GM18508 (cell line): ENCODE measurements around the gene UBA3.

ENCODE experiments used
- ATAC-seq: cut with Tn5 transposase; IDR thresholded peaks from one replicate; pipeline ENCODE4 v1.9.1; 2021; ENCODE audit warnings: moderate number of reproducible peaks; ENCODE audit not compliant: insufficient read depth, unreplicated experiment

UBA3 gene

DNA sequence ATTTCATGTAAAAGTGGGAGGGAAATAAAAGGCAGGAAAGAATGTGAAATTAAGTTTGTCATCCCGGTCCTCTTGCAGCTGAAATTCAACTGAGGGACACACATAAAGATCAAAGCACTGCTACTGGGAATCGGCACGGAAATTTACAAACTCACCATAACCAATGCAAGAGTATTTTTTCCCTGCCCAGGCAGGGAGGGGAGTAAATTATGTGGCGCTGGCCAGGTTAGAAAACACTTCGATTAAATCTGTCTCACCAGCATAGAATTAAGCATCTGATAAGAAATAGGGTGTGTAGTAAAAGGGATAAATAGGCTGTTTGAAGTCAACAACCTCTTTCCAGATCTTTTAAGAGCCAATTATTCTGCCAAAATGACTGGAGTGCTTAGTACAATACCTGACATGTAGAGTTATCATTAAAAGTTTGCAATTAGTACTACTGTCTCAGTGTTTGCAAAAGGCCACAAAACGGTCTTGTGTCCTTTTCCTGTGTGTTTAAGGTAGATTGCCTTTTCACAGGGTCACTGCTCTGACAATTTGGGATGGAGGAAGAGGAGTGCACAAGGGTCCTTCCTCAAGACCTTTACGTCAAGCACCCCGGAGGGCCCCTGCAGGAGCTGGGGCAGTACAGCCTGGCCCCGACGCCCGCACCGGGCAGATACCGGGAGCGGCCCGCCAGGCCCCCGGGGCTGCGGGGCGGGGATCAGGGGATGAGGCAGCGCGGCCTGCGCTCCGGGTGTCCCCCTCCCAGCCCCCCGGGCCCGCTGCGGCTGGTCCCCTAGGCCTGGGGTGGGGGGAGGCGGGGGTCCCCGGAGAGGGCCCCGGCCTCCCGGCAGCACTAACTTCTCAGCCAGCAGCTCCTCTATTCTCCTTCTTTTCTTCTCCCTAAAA is 651 bp downstream of the UBA3 start:
- peak; percentile 0 for ATAC-seq

DNA sequence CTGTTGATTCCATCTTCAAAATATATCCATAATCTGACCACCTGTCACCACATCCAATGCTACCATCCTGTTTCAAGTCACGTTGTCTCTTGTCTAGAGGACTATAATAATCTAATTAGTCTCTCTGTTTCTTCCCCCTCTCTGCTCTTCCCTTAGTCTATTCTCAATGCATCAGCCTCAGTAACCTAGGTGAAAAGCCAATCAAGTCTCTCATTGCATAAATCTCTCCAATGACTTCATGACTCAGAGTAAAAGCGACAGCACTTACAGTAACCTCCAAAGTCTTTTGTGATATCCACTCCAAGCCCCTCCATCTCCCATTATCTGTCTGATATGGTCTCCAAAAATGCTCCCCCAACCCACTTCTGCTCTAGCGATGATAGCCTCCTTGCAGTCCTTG is 7.2 kb downstream of the UBA3 start:
- no peak for ATAC-seq

GRCh38 chr3:69066121-69066520 is 14.0 kb downstream of the UBA3 start:
- ATAC-seq, result no peak

DNA sequence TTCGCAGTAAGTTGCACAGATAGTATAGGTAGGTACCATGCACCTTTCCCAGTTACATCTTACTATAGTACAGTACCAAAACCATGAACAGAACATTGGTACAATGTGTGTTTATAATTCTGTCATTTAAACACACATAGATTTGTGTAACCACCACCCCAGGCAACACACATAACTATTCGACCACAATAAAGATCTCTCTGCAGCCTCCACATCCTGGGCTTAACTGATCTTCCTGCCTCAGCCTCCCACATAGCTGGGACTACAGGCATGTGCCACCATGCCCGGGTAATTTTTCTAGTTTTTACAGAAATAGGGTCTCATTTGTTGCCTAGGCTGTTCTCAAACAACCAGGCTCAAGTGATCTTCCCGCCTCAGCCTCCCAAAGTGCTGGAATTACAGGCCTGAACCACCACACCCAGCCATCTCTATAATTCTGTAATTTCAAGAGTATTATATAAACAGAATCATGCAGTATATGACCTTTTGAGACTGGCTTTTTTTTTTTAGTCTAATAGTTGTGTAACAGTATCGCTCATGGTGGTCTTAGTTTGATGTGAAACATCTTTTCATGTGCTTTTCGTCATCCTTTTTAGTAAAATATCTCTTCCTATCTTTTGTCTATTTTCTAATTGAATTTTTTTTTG is 14.7 kb downstream of the UBA3 start:
- no peak for ATAC-seq

GRCh38 chr3:69063636-69064035 is 16.5 kb downstream of the UBA3 start:
- no peak for ATAC-seq

GRCh38 chr3:69059688-69060087 is 20.5 kb downstream of the UBA3 start:
- no peak for ATAC-seq

GRCh38 chr3:69058947-69059224 is 21.3 kb downstream of the UBA3 start:
- ATAC-seq, result no peak

DNA sequence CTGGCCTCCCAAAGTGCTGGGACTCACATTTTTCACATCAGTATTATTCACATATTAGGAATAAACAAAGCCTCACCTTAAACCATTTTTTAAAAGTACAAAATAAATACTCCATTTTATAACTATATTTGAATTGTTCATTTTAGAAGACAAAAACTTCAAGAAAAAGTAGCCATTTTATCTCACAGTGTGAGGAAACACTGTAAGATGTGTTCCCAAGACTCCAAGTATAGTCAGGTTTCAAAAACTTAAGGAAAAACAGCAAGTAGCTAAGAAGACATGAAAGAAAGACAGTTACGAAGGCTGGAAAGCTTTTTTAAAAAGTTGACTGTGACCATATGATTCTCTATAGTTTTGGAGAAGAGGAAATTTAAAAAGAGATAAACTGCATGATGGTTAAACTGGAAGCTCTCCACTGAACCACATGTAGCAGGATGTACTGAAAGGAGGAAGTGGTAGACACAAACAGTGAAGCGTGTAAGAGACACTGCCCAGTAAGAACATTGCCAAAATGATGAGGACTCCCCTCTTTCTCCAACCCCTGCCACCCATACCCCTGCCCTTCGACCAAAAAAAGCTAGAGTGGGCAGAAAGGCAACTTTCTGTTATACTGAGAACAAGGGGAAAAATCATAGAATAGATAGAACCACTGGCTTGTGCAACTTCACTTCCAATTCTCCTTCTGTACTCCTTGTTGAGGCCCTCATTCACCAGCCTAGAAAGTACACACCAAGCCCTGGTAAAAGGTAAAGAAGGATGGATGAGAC is 21.8 kb downstream of the UBA3 start:
- peak; percentile 87 for ATAC-seq

DNA sequence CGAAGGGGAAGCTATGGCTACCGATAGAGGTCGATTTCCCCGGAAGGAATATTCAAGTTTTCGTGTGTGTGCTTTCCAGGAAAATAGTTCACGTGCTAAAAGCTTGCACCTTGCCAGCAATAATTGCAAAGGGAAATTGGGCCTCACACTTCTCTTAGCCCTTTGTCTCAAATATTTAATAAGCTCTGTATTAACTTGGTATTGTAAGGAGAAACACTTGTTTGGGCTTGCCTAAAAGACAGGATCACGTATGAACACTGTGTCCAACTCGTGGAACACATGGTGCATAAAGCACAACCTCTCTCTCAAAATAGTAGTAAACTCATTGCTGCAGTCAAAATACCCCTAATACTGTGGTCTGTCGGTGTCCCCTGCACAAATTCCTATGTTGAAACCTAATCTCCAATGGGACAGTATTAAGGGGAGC is 27.7 kb downstream of the UBA3 start:
- no peak for ATAC-seq

- peak; percentile 96 for ATAC-seq
Observed at GRCh38 chr3:69051756-69052471, 28.3 kb downstream of the UBA3 start, which contains the start of gene TMF1. Gene TMF1, minus strand, starts transcription at chr3:69052333. Its CDS starts 247 bp downstream, at chr3:69052086.

DNA sequence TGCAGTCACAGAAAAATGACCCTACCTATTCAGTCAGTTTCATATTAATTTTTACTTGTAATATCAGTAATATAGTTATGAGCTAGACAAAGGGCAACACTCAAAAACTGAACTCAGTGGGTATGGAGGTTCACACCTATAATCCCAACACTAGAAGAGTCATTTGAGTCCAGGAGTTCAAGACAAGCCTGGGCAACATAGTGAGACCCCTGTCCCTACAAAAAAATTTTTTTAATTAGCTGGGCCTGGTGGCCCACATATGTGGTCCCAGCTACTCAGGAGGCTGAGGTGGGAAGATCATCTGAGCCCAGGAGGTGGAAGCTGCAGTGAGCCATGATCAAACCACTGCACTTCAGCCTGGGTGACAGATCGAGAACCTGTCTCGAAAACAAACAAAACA is 31.2 kb downstream of the UBA3 start:
- no peak for ATAC-seq

DNA sequence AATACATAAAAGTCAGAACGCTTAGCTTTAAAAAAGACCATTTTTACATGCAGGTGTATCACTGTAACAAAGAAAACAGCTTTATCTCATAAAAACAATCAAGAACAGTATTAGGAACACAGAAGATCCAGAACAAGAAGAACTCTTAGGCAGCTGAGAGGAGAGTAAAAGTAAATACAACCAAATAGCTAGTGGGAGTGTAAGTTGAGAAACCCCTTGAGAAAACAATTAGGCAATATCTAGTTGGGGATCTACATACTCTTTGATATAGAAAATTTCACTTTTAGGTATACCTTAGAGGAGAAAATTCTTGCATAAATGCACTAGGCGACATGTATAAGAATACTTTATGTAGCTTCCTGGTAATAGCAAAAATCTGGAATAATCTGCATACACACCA is 35.6 kb downstream of the UBA3 start:
- ATAC-seq, result no peak

DNA sequence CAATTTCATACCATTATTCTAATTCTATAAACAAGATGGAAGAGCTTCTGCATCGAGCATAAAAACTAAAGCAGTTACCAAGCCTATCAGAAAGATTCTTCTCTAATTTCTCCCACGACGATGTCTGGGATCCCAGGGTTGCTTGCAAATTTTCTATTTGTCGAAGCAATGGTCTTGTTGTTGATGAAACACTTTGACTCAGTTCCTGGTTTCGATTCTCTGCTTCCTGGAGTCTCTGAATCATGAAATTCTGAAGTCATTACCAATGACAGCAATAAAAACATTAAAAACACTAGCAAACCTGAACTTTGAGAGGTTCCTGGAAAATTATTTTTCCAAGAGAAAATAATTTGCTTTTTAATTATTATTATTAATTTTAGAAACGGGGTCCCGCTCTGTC is 46.7 kb downstream of the UBA3 start:
- ATAC-seq, result no peak

GRCh38 chr3:69032737-69033136 is 47.4 kb downstream of the UBA3 start:
- no peak for ATAC-seq

- ATAC-seq, result no peak
Observed at GRCh38 chr3:69032142-69032541, 48.0 kb downstream of the UBA3 start.

DNA sequence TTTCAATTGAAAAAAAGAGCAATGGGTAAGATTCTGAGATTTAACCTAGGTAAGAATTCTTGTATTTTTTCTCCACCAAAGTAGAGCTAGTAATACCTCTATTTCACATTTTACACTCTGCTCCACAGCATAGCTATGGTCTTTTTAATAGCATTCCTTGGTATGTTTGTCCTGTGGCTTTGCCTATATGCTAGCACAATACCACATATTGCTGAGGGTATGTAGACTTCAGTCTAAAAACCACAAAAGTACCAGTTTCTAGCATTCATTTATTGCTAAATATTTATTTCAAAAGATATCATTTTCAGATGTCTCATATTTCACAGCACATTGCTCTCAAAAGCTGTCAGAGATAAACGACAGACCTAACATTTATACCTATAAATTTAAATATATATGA is 48.5 kb downstream of the UBA3 start:
- ATAC-seq, result no peak

- ATAC-seq, result no peak
Observed at GRCh38 chr3:69020857-69021256, 59.3 kb downstream of the UBA3 start.

GRCh38 chr3:69020424-69020823 is 59.7 kb downstream of the UBA3 start:
- no peak for ATAC-seq

GRCh38 chr3:69016901-69017300 is 63.3 kb downstream of the UBA3 start:
- ATAC-seq, result no peak

- ATAC-seq, result no peak
Observed at GRCh38 chr3:69016102-69016501, 64.1 kb downstream of the UBA3 start.
